ENCODE results near the gene HSPB7.

Gene HSPB7

GRCh38 chr1:16013908-16014258, 4.0 kb downstream of the HSPB7 start:
- Histone ChIP-seq H3K4me3 (ENCODE audit: control insufficient read depth in 1 of 7, extremely low read depth in 1 of 7, insufficient read depth in 4 of 7, low read depth in 2 of 7, low read length in 6 of 7) (no peak overlapping the region), H3K4me1 (ENCODE audit: control extremely low read depth in 1 of 4, control insufficient read depth in 4 of 4, insufficient read depth in 4 of 4, low read length in 3 of 4) (peaks cover 0 to 25% (median 17%) of the 10 kb centered on the region in 4 experiments), H3K9me3 (ENCODE audit: control extremely low read depth in 1 of 5, control insufficient read depth in 4 of 5, insufficient read depth in 2 of 5, low read depth in 1 of 5, low read length in 4 of 5) (no peaks in the 10 kb centered on the region), H3K27me3 (replicated peaks in 2 of 5; ENCODE audit: control insufficient read depth in 4 of 5, insufficient read depth in 5 of 5, low read length in 4 of 5) (peaks cover 0 to 2% (median 0%) of the 10 kb centered on the region in 5 experiments), H3K36me3 (ENCODE audit: control insufficient read depth in 4 of 4, insufficient read depth in 4 of 4, low read length in 3 of 4) (no peaks in the 10 kb centered on the region), H3K27ac (ENCODE audit: insufficient read depth in 1 of 2, low read depth in 1 of 2, low read length in 2 of 2, poor library complexity in 1 of 2, severe bottlenecking in 2 of 2) (peak overlapping the region in 1 of 2 experiments; percentile 54)
- POLR2A ChIA-PET, result no interaction called here
- CTCF ChIA-PET, result interaction anchor here (1.0 to 1.5 kb wide), 2 partner anchors 199 to 202 kb away, joined by 3 read pairs; no protein-coding TSS in a partner anchor
- 94% methylated on average over 2 of the region's 4 CpGs for WGBS (ENCODE audit: insufficient coverage)
- no peak for DNase-seq

- 87% methylated on average over 10 of the region's 28 CpGs for WGBS (ENCODE audit: insufficient coverage)
- Histone ChIP-seq H3K27me3 (replicated peaks in 2 of 5; ENCODE audit: control insufficient read depth in 4 of 5, insufficient read depth in 5 of 5, low read length in 4 of 5) (peaks cover 0 to 2% (median 0%) of the 10 kb centered on the region in 5 experiments), H3K9me3 (ENCODE audit: control extremely low read depth in 1 of 5, control insufficient read depth in 4 of 5, insufficient read depth in 2 of 5, low read depth in 1 of 5, low read length in 4 of 5) (no peaks in the 10 kb centered on the region), H3K27ac (ENCODE audit: insufficient read depth in 1 of 2, low read depth in 1 of 2, low read length in 2 of 2, poor library complexity in 1 of 2, severe bottlenecking in 2 of 2) (peak overlapping the region in 1 of 2 experiments; percentile 54), H3K4me3 (ENCODE audit: control insufficient read depth in 1 of 7, extremely low read depth in 1 of 7, insufficient read depth in 4 of 7, low read depth in 2 of 7, low read length in 6 of 7) (peak overlapping the region in 6 of 7 experiments; percentile 26 to 69 (median 57)), H3K4me1 (ENCODE audit: control extremely low read depth in 1 of 4, control insufficient read depth in 4 of 4, insufficient read depth in 4 of 4, low read length in 3 of 4) (peaks cover 0 to 25% (median 17%) of the 10 kb centered on the region in 4 experiments), H3K36me3 (ENCODE audit: control insufficient read depth in 4 of 4, insufficient read depth in 4 of 4, low read length in 3 of 4) (no peaks in the 10 kb centered on the region)
- ChIA-PET CTCF (interaction anchor here (1.4 to 1.5 kb wide), 2 partner anchors 44 to 198 kb away, joined by 3 to 4 read pairs; no protein-coding TSS in a partner anchor), POLR2A (no interaction called here)
- peak; percentile 65 to 88 (median 88) for DNase-seq
Measured at GRCh38 chr1:16013220-16013907, 4.5 kb downstream of the HSPB7 start.

- ChIA-PET CTCF (interaction anchor here (1.4 kb wide), 1 partner anchor 45 kb away, joined by 4 read pairs; no protein-coding TSS in a partner anchor), POLR2A (no interaction called here)
- Histone ChIP-seq H3K4me3 (ENCODE audit: control insufficient read depth in 1 of 7, extremely low read depth in 1 of 7, insufficient read depth in 4 of 7, low read depth in 2 of 7, low read length in 6 of 7) (peak overlapping the region in 6 of 7 experiments; percentile 26 to 69 (median 57)), H3K4me1 (ENCODE audit: control extremely low read depth in 1 of 4, control insufficient read depth in 4 of 4, insufficient read depth in 4 of 4, low read length in 3 of 4) (peaks cover 0 to 25% (median 17%) of the 10 kb centered on the region in 4 experiments), H3K9me3 (ENCODE audit: control extremely low read depth in 1 of 5, control insufficient read depth in 4 of 5, insufficient read depth in 2 of 5, low read depth in 1 of 5, low read length in 4 of 5) (no peaks in the 10 kb centered on the region), H3K36me3 (ENCODE audit: control insufficient read depth in 4 of 4, insufficient read depth in 4 of 4, low read length in 3 of 4) (no peaks in the 10 kb centered on the region), H3K27ac (ENCODE audit: insufficient read depth in 1 of 2, low read depth in 1 of 2, low read length in 2 of 2, poor library complexity in 1 of 2, severe bottlenecking in 2 of 2) (no peak overlapping the region), H3K27me3 (replicated peaks in 2 of 5; ENCODE audit: control insufficient read depth in 4 of 5, insufficient read depth in 5 of 5, low read length in 4 of 5) (peaks cover 0 to 2% (median 0%) of the 10 kb centered on the region in 5 experiments)
- DNase-seq, result peak in 2 of 3 donors; percentile 67 to 72
- WGBS (ENCODE audit: insufficient coverage), result 6% methylated on average over 22 of the region's 36 CpGs
Measured at GRCh38 chr1:16012590-16013219, 5.1 kb downstream of the HSPB7 start.

GRCh38 chr1:16011936-16012589, 5.8 kb downstream of the HSPB7 start:
- peak overlapping the region in 4 of 7 experiments; percentile 34 to 69 (median 63) for H3K4me3 ChIP-seq (ENCODE audit: control insufficient read depth in 1 of 7, extremely low read depth in 1 of 7, insufficient read depth in 4 of 7, low read depth in 2 of 7, low read length in 6 of 7)
- no peaks in the 10 kb centered on the region for H3K9me3 ChIP-seq (ENCODE audit: control extremely low read depth in 1 of 5, control insufficient read depth in 4 of 5, insufficient read depth in 2 of 5, low read depth in 1 of 5, low read length in 4 of 5)
- H3K27me3 ChIP-seq (replicated peaks in 2 of 5; ENCODE audit: control insufficient read depth in 4 of 5, insufficient read depth in 5 of 5, low read length in 4 of 5), result peaks cover 0 to 2% (median 0%) of the 10 kb centered on the region in 5 experiments
- 91% methylated on average over 11 of the region's 11 CpGs for WGBS (ENCODE audit: insufficient coverage)
- no peaks in the 10 kb centered on the region for H3K36me3 ChIP-seq (ENCODE audit: control insufficient read depth in 4 of 4, insufficient read depth in 4 of 4, low read length in 3 of 4)
- ChIA-PET POLR2A (no interaction called here), CTCF (interaction anchor here (0.7 to 1.4 kb wide), 2 partner anchors 21 to 45 kb away, joined by 3 to 4 read pairs; no protein-coding TSS in a partner anchor)
- H3K27ac ChIP-seq (ENCODE audit: insufficient read depth in 1 of 2, low read depth in 1 of 2, low read length in 2 of 2, poor library complexity in 1 of 2, severe bottlenecking in 2 of 2), result no peak overlapping the region
- H3K4me1 ChIP-seq (ENCODE audit: control extremely low read depth in 1 of 4, control insufficient read depth in 4 of 4, insufficient read depth in 4 of 4, low read length in 3 of 4), result peaks cover 0 to 25% (median 17%) of the 10 kb centered on the region in 4 experiments
- no peak for DNase-seq

- no peak overlapping the region for H3K4me3 ChIP-seq (ENCODE audit: control insufficient read depth in 1 of 7, extremely low read depth in 1 of 7, insufficient read depth in 4 of 7, low read depth in 2 of 7, low read length in 6 of 7)
Measured at GRCh38 chr1:16010837-16011236, 7.0 kb downstream of the HSPB7 start.

GRCh38 chr1:16009678-16010077, 8.2 kb downstream of the HSPB7 start:
- ChIA-PET CTCF (interaction anchor here (0.8 to 3.8 kb wide), 12 partner anchors 9 to 177 kb away, joined by 3 to 18 read pairs (median 4); partner anchors contain the start of gene CLCNKB), POLR2A (no interaction called here)
- no peak for DNase-seq
- H3K27ac ChIP-seq (ENCODE audit: insufficient read depth in 1 of 2, low read depth in 1 of 2, low read length in 2 of 2, poor library complexity in 1 of 2, severe bottlenecking in 2 of 2), result no peak overlapping the region
- H3K36me3 ChIP-seq (ENCODE audit: control insufficient read depth in 4 of 4, insufficient read depth in 4 of 4, low read length in 3 of 4), result no peaks in the 10 kb centered on the region
- H3K4me3 ChIP-seq (ENCODE audit: control insufficient read depth in 1 of 7, extremely low read depth in 1 of 7, insufficient read depth in 4 of 7, low read depth in 2 of 7, low read length in 6 of 7), result no peak overlapping the region
- 90% methylated on average over 7 of the region's 11 CpGs for WGBS (ENCODE audit: insufficient coverage)
- peaks cover 0 to 2% (median 0%) of the 10 kb centered on the region in 5 experiments for H3K27me3 ChIP-seq (replicated peaks in 2 of 5; ENCODE audit: control insufficient read depth in 4 of 5, insufficient read depth in 5 of 5, low read length in 4 of 5)
- H3K9me3 ChIP-seq (ENCODE audit: control extremely low read depth in 1 of 5, control insufficient read depth in 4 of 5, insufficient read depth in 2 of 5, low read depth in 1 of 5, low read length in 4 of 5), result no peaks in the 10 kb centered on the region
- peaks cover 0 to 19% (median 15%) of the 10 kb centered on the region in 4 experiments for H3K4me1 ChIP-seq (ENCODE audit: control extremely low read depth in 1 of 4, control insufficient read depth in 4 of 4, insufficient read depth in 4 of 4, low read length in 3 of 4)

More at GRCh38 chr1:16010837-16011236, 7.0 kb downstream of the HSPB7 start:
- CTCF ChIA-PET, result interaction anchor here (1.3 to 1.8 kb wide), 5 partner anchors 14 to 60 kb away, joined by 4 to 8 read pairs (median 5); no protein-coding TSS in a partner anchor
- 96% methylated on average over 3 of the region's 3 CpGs for WGBS (ENCODE audit: insufficient coverage)
- Histone ChIP-seq H3K4me1 (ENCODE audit: control extremely low read depth in 1 of 4, control insufficient read depth in 4 of 4, insufficient read depth in 4 of 4, low read length in 3 of 4) (peaks cover 0 to 25% (median 17%) of the 10 kb centered on the region in 4 experiments), H3K9me3 (ENCODE audit: control extremely low read depth in 1 of 5, control insufficient read depth in 4 of 5, insufficient read depth in 2 of 5, low read depth in 1 of 5, low read length in 4 of 5) (no peaks in the 10 kb centered on the region), H3K36me3 (ENCODE audit: control insufficient read depth in 4 of 4, insufficient read depth in 4 of 4, low read length in 3 of 4) (no peaks in the 10 kb centered on the region), H3K27me3 (replicated peaks in 2 of 5; ENCODE audit: control insufficient read depth in 4 of 5, insufficient read depth in 5 of 5, low read length in 4 of 5) (peaks cover 0 to 2% (median 0%) of the 10 kb centered on the region in 5 experiments), H3K27ac (ENCODE audit: insufficient read depth in 1 of 2, low read depth in 1 of 2, low read length in 2 of 2, poor library complexity in 1 of 2, severe bottlenecking in 2 of 2) (no peak overlapping the region)
- DNase-seq, result no peak
- POLR2A ChIA-PET, result no interaction called here

Measured in common myeloid progenitor, CD34-positive (primary cell).